KMS-11 (cell line): ENCODE data around the gene PLOD2.

Source experiments
- H2AFZ ChIP-seq: fragments of 200-600 bp; sonication (generic); 2 replicates; pipeline ENCODE4 v1.6.1; 2016; ENCODE audit warnings: antibody characterized with exemption, mixed run types, low read depth
- H3K27ac ChIP-seq: fragments of 200-600 bp; sonication (generic); 2 replicates; pipeline ENCODE4 v1.6.1; 2016; ENCODE audit warnings: mild to moderate bottlenecking, mixed run types
- H3K27me3 ChIP-seq: fragments of 200-600 bp; sonication (generic); 2 replicates; pipeline ENCODE4 v1.6.1; 2017; ENCODE audit warnings: mild to moderate bottlenecking, low read depth, mixed run types, moderate library complexity; ENCODE audit not compliant: insufficient read depth
- H3K36me3 ChIP-seq: fragments of 200-600 bp; sonication (generic); 2 replicates; pipeline ENCODE4 v1.6.1; 2017; ENCODE audit warnings: mild to moderate bottlenecking, mixed run types; ENCODE audit not compliant: insufficient read depth
- H3K4me1 ChIP-seq: fragments of 200-600 bp; sonication (generic); 2 replicates; pipeline ENCODE4 v1.6.1; 2016; ENCODE audit warnings: mild to moderate bottlenecking, low read depth, mixed run types; ENCODE audit not compliant: poor library complexity, severe bottlenecking
- H3K4me2 ChIP-seq: fragments of 200-600 bp; sonication (generic); 2 replicates; pipeline ENCODE4 v1.7.0; 2016; ENCODE audit warnings: mild to moderate bottlenecking, mixed run types
- H3K4me3 ChIP-seq: fragments of 200-600 bp; sonication (generic); IDR thresholded peaks from 2 replicates; pipeline ENCODE4 v1.6.1; 2017; ENCODE audit warnings: low read depth, low read length, mixed read lengths; ENCODE audit not compliant: insufficient read depth
- H3K79me2 ChIP-seq: fragments of 200-600 bp; sonication (generic); 2 replicates; pipeline ENCODE4 v1.6.1; 2016; ENCODE audit warnings: low read depth, mixed run types; ENCODE audit not compliant: insufficient read depth
- H3K9ac ChIP-seq: fragments of 200-600 bp; sonication (generic); 2 replicates; pipeline ENCODE4 v1.6.1; 2016; ENCODE audit warnings: mild to moderate bottlenecking, mixed run types
- H4K20me1 ChIP-seq: fragments of 200-600 bp; sonication (generic); 2 replicates; pipeline ENCODE4 v1.6.1; 2016; ENCODE audit warnings: mild to moderate bottlenecking, mixed run types; ENCODE audit not compliant: insufficient read depth
- TF ChIP-seq, protein P1 (sequence below): fragments of 200-600 bp; sonication (generic); conservative IDR thresholded peaks from 2 replicates; pipeline ENCODE4 v1.6.1; 2017; ENCODE audit warnings: low read depth, mild to moderate bottlenecking, antibody characterized with exemption, low read length, moderate library complexity, mixed read lengths

PLOD2 gene

DNA sequence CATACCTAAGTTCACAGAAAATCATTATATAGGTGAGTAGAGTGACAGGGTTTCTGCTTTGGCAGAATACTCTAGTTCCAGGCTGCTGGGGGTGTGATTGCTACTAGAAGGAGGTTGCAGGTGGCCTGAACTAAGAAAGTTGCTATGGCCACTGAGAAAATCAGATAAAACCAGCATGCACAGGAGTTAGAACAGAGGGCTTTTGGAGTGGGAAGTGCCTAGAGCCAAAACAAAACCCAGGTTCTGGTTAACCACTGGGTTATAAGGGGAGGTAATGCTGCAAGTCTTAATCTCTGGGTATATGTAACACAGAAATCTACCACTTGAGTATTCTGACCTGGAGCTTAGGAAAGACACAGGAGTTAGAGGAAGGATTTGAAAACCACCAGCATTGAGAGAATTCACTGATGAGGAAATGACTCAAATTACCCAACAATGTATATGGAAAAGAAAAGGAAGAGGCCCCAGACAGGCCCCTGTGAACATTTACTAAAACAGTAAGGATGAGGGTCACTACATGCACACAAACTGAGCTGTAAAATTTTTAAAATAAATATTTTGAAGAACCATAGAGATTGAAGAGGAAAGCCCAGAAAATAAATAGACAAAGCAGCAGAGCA, 60.0 kb downstream of the PLOD2 start:
- Histone ChIP-seq H3K4me2 (no peak overlapping the region), H4K20me1 (no peaks in the 10 kb centered on the region), H3K4me3 (no peak overlapping the region), H3K9ac (no peak overlapping the region), H3K36me3 (no peaks in the 10 kb centered on the region), H3K27ac (peak overlapping the region; percentile 5; the same call in 1 of the 2 replicates), H3K27me3 (no peaks in the 10 kb centered on the region), H3K4me1 (peaks cover 11% of the 10 kb centered on the region), H2AFZ (no peak overlapping the region), H3K79me2 (no peaks in the 10 kb centered on the region)
- TF ChIP-seq, protein P1, sequence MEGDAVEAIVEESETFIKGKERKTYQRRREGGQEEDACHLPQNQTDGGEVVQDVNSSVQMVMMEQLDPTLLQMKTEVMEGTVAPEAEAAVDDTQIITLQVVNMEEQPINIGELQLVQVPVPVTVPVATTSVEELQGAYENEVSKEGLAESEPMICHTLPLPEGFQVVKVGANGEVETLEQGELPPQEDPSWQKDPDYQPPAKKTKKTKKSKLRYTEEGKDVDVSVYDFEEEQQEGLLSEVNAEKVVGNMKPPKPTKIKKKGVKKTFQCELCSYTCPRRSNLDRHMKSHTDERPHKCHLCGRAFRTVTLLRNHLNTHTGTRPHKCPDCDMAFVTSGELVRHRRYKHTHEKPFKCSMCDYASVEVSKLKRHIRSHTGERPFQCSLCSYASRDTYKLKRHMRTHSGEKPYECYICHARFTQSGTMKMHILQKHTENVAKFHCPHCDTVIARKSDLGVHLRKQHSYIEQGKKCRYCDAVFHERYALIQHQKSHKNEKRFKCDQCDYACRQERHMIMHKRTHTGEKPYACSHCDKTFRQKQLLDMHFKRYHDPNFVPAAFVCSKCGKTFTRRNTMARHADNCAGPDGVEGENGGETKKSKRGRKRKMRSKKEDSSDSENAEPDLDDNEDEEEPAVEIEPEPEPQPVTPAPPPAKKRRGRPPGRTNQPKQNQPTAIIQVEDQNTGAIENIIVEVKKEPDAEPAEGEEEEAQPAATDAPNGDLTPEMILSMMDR = no peak

DNA sequence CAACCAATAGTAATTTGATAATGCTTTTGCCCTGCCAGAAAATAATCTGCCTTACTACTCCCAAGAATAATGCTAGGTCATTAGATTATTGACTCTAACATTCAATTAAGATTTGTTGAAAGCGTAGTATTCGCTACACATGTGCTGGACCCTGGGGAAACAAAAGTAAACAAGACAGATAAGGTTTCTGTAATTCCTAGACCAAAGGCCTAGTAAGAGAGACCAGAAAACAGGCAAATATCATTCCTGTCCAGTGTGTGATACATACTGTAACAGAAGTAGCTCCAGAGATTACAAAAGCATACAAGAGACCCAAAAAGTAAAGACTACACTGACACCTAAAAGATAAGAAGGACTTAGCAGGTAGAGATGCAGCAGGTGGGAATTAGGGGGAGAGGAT, 60.8 kb downstream of the PLOD2 start:
- no peaks in the 10 kb centered on the region for H3K36me3 ChIP-seq
- no peak overlapping the region for H3K27ac ChIP-seq

DNA sequence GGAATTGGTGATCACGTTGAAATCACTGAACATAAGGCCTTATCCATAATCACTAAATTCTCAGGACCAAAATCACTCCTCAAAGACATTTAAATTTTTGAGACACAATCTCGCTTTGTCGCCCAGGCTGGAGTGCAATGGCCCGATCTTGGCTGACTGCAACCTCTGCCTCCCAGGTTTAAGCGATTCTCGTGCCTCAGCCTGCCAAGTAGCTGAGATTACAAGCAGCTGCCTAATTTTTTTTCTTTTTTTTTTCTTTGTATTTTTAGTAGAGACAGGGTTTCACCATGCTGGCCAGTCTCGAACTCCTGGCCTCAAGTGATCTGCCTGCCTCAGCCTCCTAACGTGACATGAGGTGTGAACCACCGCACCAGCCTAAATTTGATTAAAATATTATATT, 61.7 kb downstream of the PLOD2 start:
- no peaks in the 10 kb centered on the region for H3K36me3 ChIP-seq
- H3K27me3 ChIP-seq = no peaks in the 10 kb centered on the region
- TF ChIP-seq, protein P1 = no peak
- H3K79me2 ChIP-seq = no peaks in the 10 kb centered on the region
- H3K4me3 ChIP-seq = no peak overlapping the region
- no peaks in the 10 kb centered on the region for H4K20me1 ChIP-seq
- peaks cover 11% of the 10 kb centered on the region for H3K4me1 ChIP-seq
- H3K9ac ChIP-seq = no peak overlapping the region
- no peak overlapping the region for H2AFZ ChIP-seq
- H3K4me2 ChIP-seq = no peak overlapping the region
- H3K27ac ChIP-seq = no peak overlapping the region

More for the DNA sequence above, 60.8 kb downstream of the PLOD2 start:
- no peaks in the 10 kb centered on the region for H3K27me3 ChIP-seq
- H3K79me2 ChIP-seq = no peaks in the 10 kb centered on the region
- no peaks in the 10 kb centered on the region for H4K20me1 ChIP-seq
- no peak overlapping the region for H3K9ac ChIP-seq
- peaks cover 11% of the 10 kb centered on the region for H3K4me1 ChIP-seq
- no peak overlapping the region for H3K4me3 ChIP-seq
- H3K4me2 ChIP-seq = no peak overlapping the region
- H2AFZ ChIP-seq = no peak overlapping the region
- TF ChIP-seq, protein P1 = no peak

DNA sequence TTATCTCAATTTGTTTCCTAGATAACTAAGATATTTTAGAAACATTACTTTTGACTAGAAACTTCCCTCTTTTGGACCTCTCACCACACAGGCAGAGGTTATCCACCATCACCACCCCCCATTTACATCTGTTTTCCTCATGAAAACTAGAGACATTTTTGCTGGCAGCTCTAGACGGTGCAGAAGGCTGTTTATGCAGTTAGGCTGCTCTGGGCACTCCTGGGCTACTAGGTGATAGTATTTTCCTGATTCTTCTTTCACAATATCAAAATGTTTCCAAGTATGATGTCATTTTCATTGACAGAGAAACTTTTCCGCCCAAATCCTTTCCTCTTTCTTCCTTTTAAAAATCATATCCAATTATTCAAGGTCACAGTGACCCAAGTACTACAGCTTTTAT, 67.1 kb downstream of the PLOD2 start:
- no peak overlapping the region for H3K4me2 ChIP-seq
- no peaks in the 10 kb centered on the region for H4K20me1 ChIP-seq
- H2AFZ ChIP-seq = no peak overlapping the region
- no peaks in the 10 kb centered on the region for H3K36me3 ChIP-seq
- TF ChIP-seq, protein P1 = no peak
- no peaks in the 10 kb centered on the region for H3K4me1 ChIP-seq
- H3K4me3 ChIP-seq = no peak overlapping the region
- no peak overlapping the region for H3K9ac ChIP-seq
- no peaks in the 10 kb centered on the region for H3K79me2 ChIP-seq
- H3K27me3 ChIP-seq = no peaks in the 10 kb centered on the region
- H3K27ac ChIP-seq = no peak overlapping the region
